ENCODE measurements around the gene BAIAP2L1.
"Not testable (repeated sequence)": the region's sequence is repeated elsewhere in the genome, so short reads cannot be mapped to it uniquely, and the experiment has no call there.

BAIAP2L1 gene

GRCh38 chr7:98315994-98316527, 84.8 kb downstream of the BAIAP2L1 start:
- H3K4me3 ChIP-seq (ENCODE audit: low read depth, low read length); H3K27ac ChIP-seq (ENCODE audit: low read depth, low read length); H3K9me3 ChIP-seq (ENCODE audit: control insufficient read depth, insufficient read depth, low read length); H3K4me1 ChIP-seq (ENCODE audit: control insufficient read depth, insufficient read depth, low read length); H3K9ac ChIP-seq (ENCODE audit: low read depth, low read length); H3K27me3 ChIP-seq (ENCODE audit: control insufficient read depth, insufficient read depth, low read length): not testable (repeated sequence)
- H3K36me3 ChIP-seq (ENCODE audit: control insufficient read depth, insufficient read depth, low read length) = peaks cover 35% of the 10 kb centered on the region

DNA sequence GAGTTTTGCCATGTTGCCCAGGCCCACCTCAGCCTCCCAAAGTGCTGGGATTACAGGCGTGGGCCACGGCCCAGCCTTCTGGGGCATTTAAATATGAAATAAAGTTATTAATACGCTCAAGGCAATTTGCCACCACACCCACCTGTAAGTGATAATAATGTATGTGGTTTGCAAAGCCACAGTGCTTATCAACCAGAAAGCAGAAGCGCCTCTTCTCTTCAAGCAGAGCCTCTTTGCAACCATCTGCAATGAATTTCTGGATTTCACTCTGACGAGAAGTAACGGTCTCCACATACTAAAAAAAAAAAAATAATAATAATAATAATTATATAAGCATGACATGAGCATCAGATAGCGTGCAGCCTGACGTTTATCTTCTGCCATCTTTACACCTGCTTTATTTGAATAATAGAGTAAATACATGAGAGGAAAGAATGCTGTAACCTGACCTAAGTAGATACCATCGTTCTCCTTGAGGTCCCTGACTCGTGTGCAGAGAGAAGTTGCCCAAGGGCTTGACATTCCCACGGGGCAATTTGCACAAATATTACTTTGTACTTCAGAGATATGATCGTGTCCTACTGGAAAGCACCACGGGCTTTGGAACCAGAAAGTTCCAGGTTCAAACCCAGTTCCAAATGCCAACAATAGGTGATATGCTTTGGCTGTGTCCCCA, 85.4 kb downstream of the BAIAP2L1 start:
- Histone ChIP-seq H3K27ac (ENCODE audit: low read depth, low read length) (no peak overlapping the region), H3K4me1 (ENCODE audit: control insufficient read depth, insufficient read depth, low read length) (no peaks in the 10 kb centered on the region), H3K4me3 (ENCODE audit: low read depth, low read length) (no peak overlapping the region), H3K9ac (ENCODE audit: low read depth, low read length) (no peak overlapping the region), H3K9me3 (ENCODE audit: control insufficient read depth, insufficient read depth, low read length) (no peaks in the 10 kb centered on the region), H3K36me3 (ENCODE audit: control insufficient read depth, insufficient read depth, low read length) (peaks cover 39% of the 10 kb centered on the region), H3K27me3 (ENCODE audit: control insufficient read depth, insufficient read depth, low read length) (no peaks in the 10 kb centered on the region)

DNA sequence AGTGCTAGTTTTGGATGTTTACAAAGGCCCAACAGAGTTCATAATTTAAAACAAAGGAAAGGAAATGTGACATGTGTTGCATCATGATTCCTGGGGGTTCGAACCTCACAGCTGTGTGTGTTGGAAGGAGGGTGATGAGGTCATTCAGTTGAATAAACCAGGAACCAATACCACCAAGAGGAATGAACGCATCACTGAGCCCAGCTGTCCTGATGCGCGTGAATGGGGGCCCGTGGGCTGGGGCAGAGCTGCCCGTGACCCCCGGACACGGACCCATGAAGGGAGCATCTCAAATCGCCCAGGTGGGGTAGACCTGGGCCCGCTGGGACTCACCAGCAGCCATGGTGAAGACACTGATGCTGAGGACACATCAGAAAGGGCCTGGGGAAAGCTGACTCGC, 86.4 kb downstream of the BAIAP2L1 start:
- Histone ChIP-seq H3K9me3 (ENCODE audit: control insufficient read depth, insufficient read depth, low read length) (no peaks in the 10 kb centered on the region), H3K4me1 (ENCODE audit: control insufficient read depth, insufficient read depth, low read length) (no peaks in the 10 kb centered on the region), H3K4me3 (ENCODE audit: low read depth, low read length) (no peak overlapping the region), H3K27me3 (ENCODE audit: control insufficient read depth, insufficient read depth, low read length) (no peaks in the 10 kb centered on the region), H3K36me3 (ENCODE audit: control insufficient read depth, insufficient read depth, low read length) (peaks cover 47% of the 10 kb centered on the region), H3K27ac (ENCODE audit: low read depth, low read length) (no peak overlapping the region), H3K9ac (ENCODE audit: low read depth, low read length) (no peak overlapping the region)

GRCh38 chr7:98312201-98312600, 88.7 kb downstream of the BAIAP2L1 start:
- Histone ChIP-seq H3K4me1 (ENCODE audit: control insufficient read depth, insufficient read depth, low read length) (no peaks in the 10 kb centered on the region), H3K9ac (ENCODE audit: low read depth, low read length) (no peak overlapping the region), H3K4me3 (ENCODE audit: low read depth, low read length) (no peak overlapping the region), H3K27me3 (ENCODE audit: control insufficient read depth, insufficient read depth, low read length) (no peaks in the 10 kb centered on the region), H3K27ac (ENCODE audit: low read depth, low read length) (no peak overlapping the region), H3K9me3 (ENCODE audit: control insufficient read depth, insufficient read depth, low read length) (no peaks in the 10 kb centered on the region), H3K36me3 (ENCODE audit: control insufficient read depth, insufficient read depth, low read length) (peaks cover 66% of the 10 kb centered on the region)

- Histone ChIP-seq H3K9me3 (ENCODE audit: control insufficient read depth, insufficient read depth, low read length) (no peaks in the 10 kb centered on the region), H3K27ac (ENCODE audit: low read depth, low read length) (no peak overlapping the region), H3K4me3 (ENCODE audit: low read depth, low read length) (no peak overlapping the region), H3K4me1 (ENCODE audit: control insufficient read depth, insufficient read depth, low read length) (no peaks in the 10 kb centered on the region), H3K36me3 (ENCODE audit: control insufficient read depth, insufficient read depth, low read length) (peaks cover 66% of the 10 kb centered on the region), H3K9ac (ENCODE audit: low read depth, low read length) (no peak overlapping the region), H3K27me3 (ENCODE audit: control insufficient read depth, insufficient read depth, low read length) (no peaks in the 10 kb centered on the region)
Observed at GRCh38 chr7:98309566-98309965, 91.3 kb downstream of the BAIAP2L1 start.

DNA sequence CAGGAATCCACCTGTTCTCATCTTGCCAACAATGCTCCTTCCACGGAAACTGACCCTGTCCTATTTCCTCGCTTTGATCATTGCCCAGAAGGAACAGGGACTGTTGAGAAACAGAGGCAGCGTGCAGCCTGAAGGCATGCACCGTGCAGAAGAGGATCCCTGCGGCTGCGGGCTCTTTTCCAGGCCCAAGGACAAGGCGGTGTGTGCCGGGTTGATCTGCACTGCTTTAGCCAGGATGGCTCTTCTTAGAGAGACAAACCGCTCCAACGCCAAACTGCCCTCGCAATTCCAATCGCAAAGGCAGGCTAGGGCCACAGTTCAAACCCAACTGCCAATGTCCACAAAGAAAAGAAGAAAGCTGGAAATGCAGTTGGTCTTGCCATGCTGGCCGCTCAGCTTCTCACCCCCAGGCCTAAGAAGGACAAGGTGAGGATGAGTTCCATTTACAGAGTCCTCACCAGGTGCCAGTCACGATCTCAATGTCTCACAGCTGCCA, 92.9 kb downstream of the BAIAP2L1 start:
- peaks cover 65% of the 10 kb centered on the region for H3K36me3 ChIP-seq (ENCODE audit: control insufficient read depth, insufficient read depth, low read length)

GRCh38 chr7:98305951-98306535, 94.8 kb downstream of the BAIAP2L1 start:
- H3K4me1 ChIP-seq (ENCODE audit: control insufficient read depth, insufficient read depth, low read length) = no peaks in the 10 kb centered on the region; the same call in 1 of the 2 replicates
- H3K27me3 ChIP-seq (ENCODE audit: control insufficient read depth, insufficient read depth, low read length) = no peaks in the 10 kb centered on the region
- no peaks in the 10 kb centered on the region for H3K9me3 ChIP-seq (ENCODE audit: control insufficient read depth, insufficient read depth, low read length)
- no peak overlapping the region for H3K9ac ChIP-seq (ENCODE audit: low read depth, low read length)
- H3K4me3 ChIP-seq (ENCODE audit: low read depth, low read length) = no peak overlapping the region
- peaks cover 74% of the 10 kb centered on the region for H3K36me3 ChIP-seq (ENCODE audit: control insufficient read depth, insufficient read depth, low read length)
- no peak overlapping the region for H3K27ac ChIP-seq (ENCODE audit: low read depth, low read length)

More for the DNA sequence above, 92.9 kb downstream of the BAIAP2L1 start:
- Histone ChIP-seq H3K9me3 (ENCODE audit: control insufficient read depth, insufficient read depth, low read length) (no peaks in the 10 kb centered on the region), H3K9ac (ENCODE audit: low read depth, low read length) (no peak overlapping the region), H3K27ac (ENCODE audit: low read depth, low read length) (no peak overlapping the region), H3K27me3 (ENCODE audit: control insufficient read depth, insufficient read depth, low read length) (no peaks in the 10 kb centered on the region), H3K4me1 (ENCODE audit: control insufficient read depth, insufficient read depth, low read length) (no peaks in the 10 kb centered on the region; the same call in 1 of the 2 replicates), H3K4me3 (ENCODE audit: low read depth, low read length) (no peak overlapping the region)

DNA sequence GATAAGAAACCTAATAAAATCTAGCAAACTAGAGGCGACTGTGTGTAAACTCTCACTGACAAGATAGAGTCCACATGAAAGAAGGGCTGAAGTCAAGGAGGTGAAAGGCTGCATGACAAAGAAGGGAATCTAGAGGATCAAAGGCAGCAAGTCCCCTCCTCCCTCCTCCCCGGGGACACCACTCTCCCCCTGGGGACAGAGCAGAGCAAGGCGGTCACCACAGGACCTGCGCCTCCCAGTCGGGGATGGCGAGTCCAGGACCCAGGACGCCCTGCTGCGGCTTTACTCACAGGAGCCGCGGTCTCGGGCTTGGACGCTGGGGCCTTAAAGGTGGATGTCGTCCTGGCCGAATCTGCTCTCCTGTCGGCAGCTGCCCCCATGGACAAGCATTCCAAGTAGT, 97.0 kb downstream of the BAIAP2L1 start:
- Histone ChIP-seq H3K9ac (ENCODE audit: low read depth, low read length) (no peak overlapping the region), H3K4me1 (ENCODE audit: control insufficient read depth, insufficient read depth, low read length) (no peaks in the 10 kb centered on the region; the same call in 1 of the 2 replicates), H3K27me3 (ENCODE audit: control insufficient read depth, insufficient read depth, low read length) (no peaks in the 10 kb centered on the region), H3K9me3 (ENCODE audit: control insufficient read depth, insufficient read depth, low read length) (no peaks in the 10 kb centered on the region), H3K27ac (ENCODE audit: low read depth, low read length) (no peak overlapping the region), H3K4me3 (ENCODE audit: low read depth, low read length) (no peak overlapping the region), H3K36me3 (ENCODE audit: control insufficient read depth, insufficient read depth, low read length) (peaks cover 65% of the 10 kb centered on the region)

- Histone ChIP-seq H3K4me1 (ENCODE audit: control insufficient read depth, insufficient read depth, low read length) (no peaks in the 10 kb centered on the region; the same call in 1 of the 2 replicates), H3K4me3 (ENCODE audit: low read depth, low read length) (no peak overlapping the region), H3K9ac (ENCODE audit: low read depth, low read length) (no peak overlapping the region), H3K27ac (ENCODE audit: low read depth, low read length) (no peak overlapping the region), H3K9me3 (ENCODE audit: control insufficient read depth, insufficient read depth, low read length) (no peaks in the 10 kb centered on the region), H3K36me3 (ENCODE audit: control insufficient read depth, insufficient read depth, low read length) (peaks cover 61% of the 10 kb centered on the region), H3K27me3 (ENCODE audit: control insufficient read depth, insufficient read depth, low read length) (no peaks in the 10 kb centered on the region)
Observed at GRCh38 chr7:98303176-98303865, 97.6 kb downstream of the BAIAP2L1 start.

- H3K4me1 ChIP-seq (ENCODE audit: control insufficient read depth, insufficient read depth, low read length) = no peaks in the 10 kb centered on the region; the same call in 1 of the 2 replicates
- H3K27me3 ChIP-seq (ENCODE audit: control insufficient read depth, insufficient read depth, low read length) = no peaks in the 10 kb centered on the region
- H3K9me3 ChIP-seq (ENCODE audit: control insufficient read depth, insufficient read depth, low read length) = no peaks in the 10 kb centered on the region
- no peak overlapping the region for H3K27ac ChIP-seq (ENCODE audit: low read depth, low read length)
- H3K36me3 ChIP-seq (ENCODE audit: control insufficient read depth, insufficient read depth, low read length) = peaks cover 50% of the 10 kb centered on the region
- H3K4me3 ChIP-seq (ENCODE audit: low read depth, low read length) = no peak overlapping the region
- no peak overlapping the region for H3K9ac ChIP-seq (ENCODE audit: low read depth, low read length)
Observed at GRCh38 chr7:98301693-98302470, 99.0 kb downstream of the BAIAP2L1 start.
